Panc1 (cell line): Measurements from ENCODE around the gene TEX28. TPM values are rescaled to one million over a fixed set of nuclear protein-coding genes. Genes with fewer than 3 reads are reported as not detected.

Experiments used
- ATAC-seq: fragments of 200-7000 bp; cut with Tn5 transposase; 2 replicates; pipeline ENCODE4 v1.9.1; 2020; ENCODE audit warnings: mild to moderate bottlenecking, moderate library complexity
- BruUV-seq: library from RNA; stranded (reverse); fragments of 400-500 nt; replicated peaks from 2 replicates; lab custom pipeline; 2021; lab: Mats Ljungman, UMichigan
- CTCF ChIA-PET: fragments of 300-600 bp; sonication (Branson Sonifier 250); formaldehyde crosslinking; loops from one replicate; lab custom pipeline; 2022; ENCODE audit warnings: antibody characterized with exemption; lab: Charles Lee
- POLR2A ChIA-PET: fragments of 300-600 bp; sonication (Branson Sonifier 250); formaldehyde crosslinking; loops from one replicate; lab custom pipeline; 2022; ENCODE audit warnings: antibody characterized with exemption; lab: Charles Lee
- DNase-seq: peaks from one replicate; pipeline ENCODE4 v3.0.0-alpha.2; 2010; ENCODE audit warnings: low read depth, low spot score
- H3K27ac ChIP-seq: 2 replicates; pipeline ENCODE4 v1.5.1; 2011; ENCODE audit warnings: mild to moderate bottlenecking, low read length, inconsistent platforms
- H3K27me3 ChIP-seq: fragments of 200-500 bp; sonication (Bioruptor generic); 2 replicates; pipeline ENCODE4 v1.6.0; 2014; ENCODE audit warnings: low read length, inconsistent platforms; ENCODE audit not compliant: control insufficient read depth, insufficient read depth
- H3K36me3 ChIP-seq: fragments of 200-500 bp; sonication (Bioruptor generic); 2 replicates; pipeline ENCODE4 v1.5.1; 2014; ENCODE audit warnings: inconsistent platforms, mild to moderate bottlenecking, low read length, moderate library complexity; ENCODE audit not compliant: control insufficient read depth, insufficient read depth
- H3K4me1 ChIP-seq: 2 replicates; pipeline ENCODE4 v1.5.1; 2011; ENCODE audit warnings: inconsistent platforms, mild to moderate bottlenecking, low read length, moderate library complexity; ENCODE audit not compliant: control insufficient read depth, insufficient read depth
- H3K4me3 ChIP-seq, 2 experiments: 2 replicates each; pipeline ENCODE4 v1.5.1; 2011 to 2012; ENCODE audit warnings: low read depth in 2 of 2, low read length in 2 of 2, mild to moderate bottlenecking in 2 of 2, inconsistent platforms in 1 of 2, moderate library complexity in 1 of 2
- H3K9me3 ChIP-seq: fragments of 200-500 bp; sonication (Bioruptor generic); 2 replicates; pipeline ENCODE4 v1.5.1; 2014; ENCODE audit warnings: low read depth, mild to moderate bottlenecking, inconsistent platforms, low read length, moderate library complexity; ENCODE audit not compliant: control insufficient read depth, insufficient read depth
- POLR2AphosphoS5 ChIP-seq: IDR thresholded peaks from 2 replicates; pipeline ENCODE4 v1.6.1; 2012; ENCODE audit warnings: mild to moderate bottlenecking, low read depth, low read length, moderate library complexity
- SIN3A ChIP-seq: IDR thresholded peaks from 2 replicates; pipeline ENCODE4 v1.6.1; 2012; ENCODE audit warnings: low read depth, mild to moderate bottlenecking, low read length, moderate library complexity, borderline replicate concordance; ENCODE audit not compliant: insufficient read depth
- TCF7L2 ChIP-seq: IDR thresholded peaks from 2 replicates; pipeline ENCODE4 v1.6.1; 2011; ENCODE audit warnings: mild to moderate bottlenecking, low read depth, low read length, inconsistent platforms
- in situ Hi-C: cut with HindIII; loops from 2 replicates; pipeline ENCODE4 v1.10.0; 2016; ENCODE audit warnings: low sequenced_read_pairs, low pct_unique_long_range_greater_than_20kb
- intact Hi-C: fragments of 100-400 bp; cut with micrococcal nuclease; formaldehyde crosslinking; loops from one replicate; pipeline ENCODE4 v1.10.0; 2022; ENCODE audit not compliant: unreplicated experiment
- total RNA-seq: library from RNA; stranded (reverse); gene quantifications from one replicate; pipeline ENCODE4 v1.2.1, GENCODE V29; 2021; ENCODE audit not compliant: unreplicated experiment
- TF ChIP-seq, protein P1 (sequence below): fragments of 450-650 bp; IDR thresholded peaks from 2 replicates; pipeline ENCODE4 v1.5.1; 2017; ENCODE audit warnings: mild to moderate bottlenecking
- TF ChIP-seq, protein P2 (sequence below), 2 experiments: IDR thresholded peaks; 2 replicates each; pipeline ENCODE4 v1.6.1; 2011 to 2012; ENCODE audit warnings: low read depth in 2 of 2, control low read depth in 1 of 2, low read length in 1 of 2, mild to moderate bottlenecking in 1 of 2, moderate library complexity in 1 of 2; ENCODE audit not compliant: insufficient read depth in 1 of 2

The TEX28 gene
- total RNA-seq, 1 experiment from 2014 or later: not detected

DNA sequence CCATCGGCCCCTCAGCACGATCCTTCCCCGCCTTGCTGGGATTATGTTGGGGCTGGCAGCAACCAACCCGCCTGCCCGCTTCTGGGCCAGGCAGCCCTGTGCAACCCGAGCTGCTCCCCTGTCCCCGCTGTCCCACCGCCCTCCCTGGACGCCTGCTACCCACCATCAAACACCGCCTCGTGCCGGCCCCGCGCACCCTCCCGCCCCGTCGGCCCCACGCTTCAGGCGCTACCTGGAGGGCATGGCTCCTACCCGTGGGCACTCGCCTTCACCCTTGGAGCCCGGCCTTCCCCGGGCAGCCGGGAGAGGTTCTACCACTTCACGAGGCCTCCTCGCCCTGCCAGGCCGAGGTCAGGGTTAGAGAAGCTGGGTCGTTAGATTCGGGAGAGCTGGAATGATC is 37.6 kb upstream of the TEX28 start:
- ATAC-seq (no peak), DNase-seq (no peak)
- TF ChIP-seq POLR2AphosphoS5: no peak
- TF ChIP-seq SIN3A: no peak
- TF ChIP-seq, protein P1, sequence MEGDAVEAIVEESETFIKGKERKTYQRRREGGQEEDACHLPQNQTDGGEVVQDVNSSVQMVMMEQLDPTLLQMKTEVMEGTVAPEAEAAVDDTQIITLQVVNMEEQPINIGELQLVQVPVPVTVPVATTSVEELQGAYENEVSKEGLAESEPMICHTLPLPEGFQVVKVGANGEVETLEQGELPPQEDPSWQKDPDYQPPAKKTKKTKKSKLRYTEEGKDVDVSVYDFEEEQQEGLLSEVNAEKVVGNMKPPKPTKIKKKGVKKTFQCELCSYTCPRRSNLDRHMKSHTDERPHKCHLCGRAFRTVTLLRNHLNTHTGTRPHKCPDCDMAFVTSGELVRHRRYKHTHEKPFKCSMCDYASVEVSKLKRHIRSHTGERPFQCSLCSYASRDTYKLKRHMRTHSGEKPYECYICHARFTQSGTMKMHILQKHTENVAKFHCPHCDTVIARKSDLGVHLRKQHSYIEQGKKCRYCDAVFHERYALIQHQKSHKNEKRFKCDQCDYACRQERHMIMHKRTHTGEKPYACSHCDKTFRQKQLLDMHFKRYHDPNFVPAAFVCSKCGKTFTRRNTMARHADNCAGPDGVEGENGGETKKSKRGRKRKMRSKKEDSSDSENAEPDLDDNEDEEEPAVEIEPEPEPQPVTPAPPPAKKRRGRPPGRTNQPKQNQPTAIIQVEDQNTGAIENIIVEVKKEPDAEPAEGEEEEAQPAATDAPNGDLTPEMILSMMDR: no peak
- TF ChIP-seq, protein P2, sequence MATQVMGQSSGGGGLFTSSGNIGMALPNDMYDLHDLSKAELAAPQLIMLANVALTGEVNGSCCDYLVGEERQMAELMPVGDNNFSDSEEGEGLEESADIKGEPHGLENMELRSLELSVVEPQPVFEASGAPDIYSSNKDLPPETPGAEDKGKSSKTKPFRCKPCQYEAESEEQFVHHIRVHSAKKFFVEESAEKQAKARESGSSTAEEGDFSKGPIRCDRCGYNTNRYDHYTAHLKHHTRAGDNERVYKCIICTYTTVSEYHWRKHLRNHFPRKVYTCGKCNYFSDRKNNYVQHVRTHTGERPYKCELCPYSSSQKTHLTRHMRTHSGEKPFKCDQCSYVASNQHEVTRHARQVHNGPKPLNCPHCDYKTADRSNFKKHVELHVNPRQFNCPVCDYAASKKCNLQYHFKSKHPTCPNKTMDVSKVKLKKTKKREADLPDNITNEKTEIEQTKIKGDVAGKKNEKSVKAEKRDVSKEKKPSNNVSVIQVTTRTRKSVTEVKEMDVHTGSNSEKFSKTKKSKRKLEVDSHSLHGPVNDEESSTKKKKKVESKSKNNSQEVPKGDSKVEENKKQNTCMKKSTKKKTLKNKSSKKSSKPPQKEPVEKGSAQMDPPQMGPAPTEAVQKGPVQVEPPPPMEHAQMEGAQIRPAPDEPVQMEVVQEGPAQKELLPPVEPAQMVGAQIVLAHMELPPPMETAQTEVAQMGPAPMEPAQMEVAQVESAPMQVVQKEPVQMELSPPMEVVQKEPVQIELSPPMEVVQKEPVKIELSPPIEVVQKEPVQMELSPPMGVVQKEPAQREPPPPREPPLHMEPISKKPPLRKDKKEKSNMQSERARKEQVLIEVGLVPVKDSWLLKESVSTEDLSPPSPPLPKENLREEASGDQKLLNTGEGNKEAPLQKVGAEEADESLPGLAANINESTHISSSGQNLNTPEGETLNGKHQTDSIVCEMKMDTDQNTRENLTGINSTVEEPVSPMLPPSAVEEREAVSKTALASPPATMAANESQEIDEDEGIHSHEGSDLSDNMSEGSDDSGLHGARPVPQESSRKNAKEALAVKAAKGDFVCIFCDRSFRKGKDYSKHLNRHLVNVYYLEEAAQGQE (IDR thresholded peaks at IDR 0.05; ENCODE audit: insufficient read depth in 1 of 2, low read depth in 2 of 2, low read length in 1 of 2): no peak
- TF ChIP-seq TCF7L2: no peak
- ChIA-PET CTCF (no interaction called here), POLR2A (no interaction called here)
- Histone ChIP-seq H3K27me3 (no peaks in the 10 kb centered on the region), H3K27ac (no peak overlapping the region), H3K36me3 (no peaks in the 10 kb centered on the region), H3K4me1 (no peaks in the 10 kb centered on the region), H3K9me3 (no peaks in the 10 kb centered on the region), H3K4me3 (no peak overlapping the region)
- intact Hi-C loops: no loop called here
- BruUV-seq: no TSS peak
- in situ Hi-C loops: no loop called here

DNA sequence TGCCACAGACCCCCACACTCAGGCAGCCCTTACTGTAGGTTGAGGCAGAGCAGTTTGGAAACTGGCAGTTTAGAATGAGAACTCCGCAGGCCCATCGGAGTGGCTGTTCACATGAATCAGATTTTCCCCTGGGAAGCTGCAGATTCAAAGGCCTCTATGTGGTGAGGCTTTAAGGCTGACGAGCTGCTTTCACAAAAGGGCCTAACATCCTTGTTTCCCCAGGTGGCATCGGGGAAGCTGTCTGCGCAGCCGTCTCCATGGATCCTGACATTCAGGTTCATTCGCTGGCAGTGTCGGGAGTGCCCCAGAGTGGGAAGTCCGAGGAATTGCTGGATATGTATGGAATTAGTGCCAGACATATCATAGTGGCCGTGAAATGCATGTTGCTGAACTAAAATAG is 34.4 kb upstream of the TEX28 start:
- H3K4me3 ChIP-seq: no peak overlapping the region
- H3K36me3 ChIP-seq: no peaks in the 10 kb centered on the region
- ATAC-seq (no peak), DNase-seq (no peak)
- TF ChIP-seq TCF7L2 (no peak), POLR2AphosphoS5 (no peak), SIN3A (no peak)
- TF ChIP-seq, protein P1: no peak
- TF ChIP-seq, protein P2 (IDR thresholded peaks at IDR 0.05; ENCODE audit: insufficient read depth in 1 of 2, low read depth in 2 of 2, low read length in 1 of 2): no peak
- POLR2A ChIA-PET: no interaction called here
- no peaks in the 10 kb centered on the region for H3K4me1 ChIP-seq
- in situ Hi-C loops (no loop called here), intact Hi-C loops (no loop called here)
- CTCF ChIA-PET: no interaction called here
- no peaks in the 10 kb centered on the region for H3K9me3 ChIP-seq
- no peak overlapping the region for H3K27ac ChIP-seq
- H3K27me3 ChIP-seq: peaks cover 7% of the 10 kb centered on the region; the same call in 1 of the 2 replicates
- BruUV-seq: no TSS peak
